ENCODE data around the gene TAS2R40. TPM values are rescaled to one million over a fixed set of nuclear protein-coding genes. Genes with fewer than 3 reads are reported as not detected.

Gene TAS2R40
- total and polyA plus RNA-seq, 10 of the 15 experiments (the other 5 are each of a cell fraction or from before 2014, with no cell fraction given): not detected

DNA sequence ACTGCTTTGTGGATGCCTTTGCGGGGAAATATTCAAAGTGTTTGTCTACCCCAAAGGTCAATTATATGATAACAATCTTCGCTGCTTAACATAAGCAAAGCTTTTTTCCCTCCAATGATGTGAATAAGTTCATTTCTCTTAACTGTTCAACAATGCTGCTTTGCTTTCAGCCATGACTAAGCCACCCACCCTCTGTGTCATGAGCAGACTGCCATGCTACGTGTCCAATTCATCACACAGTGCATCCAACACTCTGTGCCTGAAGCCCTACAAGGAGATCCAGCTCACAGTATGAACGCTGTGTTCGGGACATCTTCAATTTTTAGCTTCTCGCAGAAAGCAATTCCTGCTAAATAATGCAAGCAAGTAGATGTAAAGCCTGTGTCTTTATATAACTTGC is 5.7 kb upstream of the TAS2R40 start:
- H3K4me2 ChIP-seq (ENCODE audit: control insufficient read depth, insufficient read depth): no peak overlapping the region
- no peak overlapping the region for H3K27ac ChIP-seq (ENCODE audit: control insufficient read depth, insufficient read depth)
- RAD21 ChIA-PET (ENCODE audit: unreplicated experiment): interaction anchor here (1.0 to 2.7 kb wide), 6 partner anchors 200 to 398 kb away, joined by 3 to 83 read pairs (median 24); no protein-coding TSS in a partner anchor
- no peaks in the 10 kb centered on the region for H3K79me2 ChIP-seq (ENCODE audit: control insufficient read depth, insufficient read depth, low read length)
- in situ Hi-C loops (cut with MboI): loop anchor here (5.0 to 10.0 kb wide), 3 partner anchors 209 to 581 kb away; no protein-coding TSS in a partner anchor
- WGBS (ENCODE audit: insufficient coverage, insufficient replicate concordance, low lambda C conversion rate, missing lambda C conversion rate): 44% methylated on average over 6 of the region's 6 CpGs
- FAIRE-seq: no peak
- intact Hi-C loops (cut with micrococcal nuclease; ENCODE audit: unreplicated experiment): loop anchor here (5.0 to 10.0 kb wide), 2 partner anchors 584 to 611 kb away; no protein-coding TSS in a partner anchor
- no peak overlapping the region for H2AFZ ChIP-seq (ENCODE audit: control insufficient read depth, low read depth, low read length)
- no TSS peak for BruUV-seq (replicated peaks)
- POLR2A ChIA-PET: interaction anchor here (0.5 kb wide), 1 partner anchor 249 kb away, joined by 4 read pairs; no protein-coding TSS in a partner anchor
- H3K36me3 ChIP-seq (ENCODE audit: control insufficient read depth in 2 of 2, insufficient read depth in 2 of 2, low read length in 1 of 2): no peaks in the 10 kb centered on the region
- H3K27me3 ChIP-seq (replicated peaks in 1 of 2; ENCODE audit: control insufficient read depth in 2 of 2, insufficient read depth in 2 of 2, low read length in 1 of 2): no peaks in the 10 kb centered on the region; a peak in 2 of 4 replicates
- no peaks in the 10 kb centered on the region for H3K4me1 ChIP-seq (ENCODE audit: control insufficient read depth, insufficient read depth, low read length)
- CTCF ChIA-PET: interaction anchor here (1.0 to 11.5 kb wide), 11 partner anchors 10 to 503 kb away, joined by 3 to 434 read pairs (median 9); no protein-coding TSS in a partner anchor
- no peaks in the 10 kb centered on the region for H4K20me1 ChIP-seq (ENCODE audit: control insufficient read depth, insufficient read depth)
- ATAC-seq: no peak
- TF ChIP-seq HDAC2 (IDR thresholded peaks at IDR 0.05): no peak
- no peak for TF ChIP-seq RELA (IDR thresholded peaks at IDR 0.05; ENCODE audit: borderline replicate concordance, partially characterized antibody)
- TF ChIP-seq SIX5 (IDR thresholded peaks at IDR 0.05; ENCODE audit: low read depth, low read length, severe bottlenecking): no peak
- TF ChIP-seq FOXM1 (IDR thresholded peaks at IDR 0.05; ENCODE audit: low read depth, low read length): no peak
- no peak for TF ChIP-seq CREM (IDR thresholded peaks at IDR 0.05; ENCODE audit: low read depth)
- TF ChIP-seq, protein P1, sequence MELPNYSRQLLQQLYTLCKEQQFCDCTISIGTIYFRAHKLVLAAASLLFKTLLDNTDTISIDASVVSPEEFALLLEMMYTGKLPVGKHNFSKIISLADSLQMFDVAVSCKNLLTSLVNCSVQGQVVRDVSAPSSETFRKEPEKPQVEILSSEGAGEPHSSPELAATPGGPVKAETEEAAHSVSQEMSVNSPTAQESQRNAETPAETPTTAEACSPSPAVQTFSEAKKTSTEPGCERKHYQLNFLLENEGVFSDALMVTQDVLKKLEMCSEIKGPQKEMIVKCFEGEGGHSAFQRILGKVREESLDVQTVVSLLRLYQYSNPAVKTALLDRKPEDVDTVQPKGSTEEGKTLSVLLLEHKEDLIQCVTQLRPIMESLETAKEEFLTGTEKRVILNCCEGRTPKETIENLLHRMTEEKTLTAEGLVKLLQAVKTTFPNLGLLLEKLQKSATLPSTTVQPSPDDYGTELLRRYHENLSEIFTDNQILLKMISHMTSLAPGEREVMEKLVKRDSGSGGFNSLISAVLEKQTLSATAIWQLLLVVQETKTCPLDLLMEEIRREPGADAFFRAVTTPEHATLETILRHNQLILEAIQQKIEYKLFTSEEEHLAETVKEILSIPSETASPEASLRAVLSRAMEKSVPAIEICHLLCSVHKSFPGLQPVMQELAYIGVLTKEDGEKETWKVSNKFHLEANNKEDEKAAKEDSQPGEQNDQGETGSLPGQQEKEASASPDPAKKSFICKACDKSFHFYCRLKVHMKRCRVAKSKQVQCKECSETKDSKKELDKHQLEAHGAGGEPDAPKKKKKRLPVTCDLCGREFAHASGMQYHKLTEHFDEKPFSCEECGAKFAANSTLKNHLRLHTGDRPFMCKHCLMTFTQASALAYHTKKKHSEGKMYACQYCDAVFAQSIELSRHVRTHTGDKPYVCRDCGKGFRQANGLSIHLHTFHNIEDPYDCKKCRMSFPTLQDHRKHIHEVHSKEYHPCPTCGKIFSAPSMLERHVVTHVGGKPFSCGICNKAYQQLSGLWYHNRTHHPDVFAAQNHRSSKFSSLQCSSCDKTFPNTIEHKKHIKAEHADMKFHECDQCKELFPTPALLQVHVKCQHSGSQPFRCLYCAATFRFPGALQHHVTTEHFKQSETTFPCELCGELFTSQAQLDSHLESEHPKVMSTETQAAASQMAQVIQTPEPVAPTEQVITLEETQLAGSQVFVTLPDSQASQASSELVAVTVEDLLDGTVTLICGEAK (IDR thresholded peaks at IDR 0.05; ENCODE audit: borderline replicate concordance): no peak
- TF ChIP-seq, protein P2, sequence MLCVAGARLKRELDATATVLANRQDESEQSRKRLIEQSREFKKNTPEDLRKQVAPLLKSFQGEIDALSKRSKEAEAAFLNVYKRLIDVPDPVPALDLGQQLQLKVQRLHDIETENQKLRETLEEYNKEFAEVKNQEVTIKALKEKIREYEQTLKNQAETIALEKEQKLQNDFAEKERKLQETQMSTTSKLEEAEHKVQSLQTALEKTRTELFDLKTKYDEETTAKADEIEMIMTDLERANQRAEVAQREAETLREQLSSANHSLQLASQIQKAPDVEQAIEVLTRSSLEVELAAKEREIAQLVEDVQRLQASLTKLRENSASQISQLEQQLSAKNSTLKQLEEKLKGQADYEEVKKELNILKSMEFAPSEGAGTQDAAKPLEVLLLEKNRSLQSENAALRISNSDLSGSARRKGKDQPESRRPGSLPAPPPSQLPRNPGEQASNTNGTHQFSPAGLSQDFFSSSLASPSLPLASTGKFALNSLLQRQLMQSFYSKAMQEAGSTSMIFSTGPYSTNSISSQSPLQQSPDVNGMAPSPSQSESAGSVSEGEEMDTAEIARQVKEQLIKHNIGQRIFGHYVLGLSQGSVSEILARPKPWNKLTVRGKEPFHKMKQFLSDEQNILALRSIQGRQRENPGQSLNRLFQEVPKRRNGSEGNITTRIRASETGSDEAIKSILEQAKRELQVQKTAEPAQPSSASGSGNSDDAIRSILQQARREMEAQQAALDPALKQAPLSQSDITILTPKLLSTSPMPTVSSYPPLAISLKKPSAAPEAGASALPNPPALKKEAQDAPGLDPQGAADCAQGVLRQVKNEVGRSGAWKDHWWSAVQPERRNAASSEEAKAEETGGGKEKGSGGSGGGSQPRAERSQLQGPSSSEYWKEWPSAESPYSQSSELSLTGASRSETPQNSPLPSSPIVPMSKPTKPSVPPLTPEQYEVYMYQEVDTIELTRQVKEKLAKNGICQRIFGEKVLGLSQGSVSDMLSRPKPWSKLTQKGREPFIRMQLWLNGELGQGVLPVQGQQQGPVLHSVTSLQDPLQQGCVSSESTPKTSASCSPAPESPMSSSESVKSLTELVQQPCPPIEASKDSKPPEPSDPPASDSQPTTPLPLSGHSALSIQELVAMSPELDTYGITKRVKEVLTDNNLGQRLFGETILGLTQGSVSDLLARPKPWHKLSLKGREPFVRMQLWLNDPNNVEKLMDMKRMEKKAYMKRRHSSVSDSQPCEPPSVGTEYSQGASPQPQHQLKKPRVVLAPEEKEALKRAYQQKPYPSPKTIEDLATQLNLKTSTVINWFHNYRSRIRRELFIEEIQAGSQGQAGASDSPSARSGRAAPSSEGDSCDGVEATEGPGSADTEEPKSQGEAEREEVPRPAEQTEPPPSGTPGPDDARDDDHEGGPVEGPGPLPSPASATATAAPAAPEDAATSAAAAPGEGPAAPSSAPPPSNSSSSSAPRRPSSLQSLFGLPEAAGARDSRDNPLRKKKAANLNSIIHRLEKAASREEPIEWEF (IDR thresholded peaks at IDR 0.05; ENCODE audit: insufficient replicate concordance, low read depth, low read length): no peak
- TF ChIP-seq, protein P3, sequence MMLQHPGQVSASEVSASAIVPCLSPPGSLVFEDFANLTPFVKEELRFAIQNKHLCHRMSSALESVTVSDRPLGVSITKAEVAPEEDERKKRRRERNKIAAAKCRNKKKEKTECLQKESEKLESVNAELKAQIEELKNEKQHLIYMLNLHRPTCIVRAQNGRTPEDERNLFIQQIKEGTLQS (IDR thresholded peaks at IDR 0.05; ENCODE audit: borderline replicate concordance, extremely low read depth, low read depth, low read length): no peak
- no peak for TF ChIP-seq CEBPB (IDR thresholded peaks at IDR 0.05; ENCODE audit: borderline replicate concordance in 1 of 2, low read depth in 2 of 2, low read length in 2 of 2)
- TF ChIP-seq STAT3 (IDR thresholded peaks at IDR 0.05; ENCODE audit: low read depth, low read length): no peak
- TF ChIP-seq ZNF217 (IDR thresholded peaks at IDR 0.05): no peak
- TF ChIP-seq EGR1 (IDR thresholded peaks at IDR 0.05; ENCODE audit: borderline replicate concordance in 1 of 2, low read depth in 2 of 2, low read length in 2 of 2): no peak
- TF ChIP-seq ZBED1 (IDR thresholded peaks at IDR 0.05; ENCODE audit: borderline replicate concordance): no peak
- no peak for TF ChIP-seq GABPA (IDR thresholded peaks at IDR 0.05; ENCODE audit: low read depth)
- SMC1A ChIA-PET (ENCODE audit: uncharacterized antibody, unreplicated experiment): interaction anchor here (0.6 to 6.5 kb wide), 9 partner anchors 10 to 587 kb away, joined by 3 to 191 read pairs (median 9); partner anchors contain the start of gene GSTK1
- no peaks in the 10 kb centered on the region for H3K9me3 ChIP-seq (replicated peaks; ENCODE audit: control insufficient read depth, insufficient read depth, low read length)
- no peak for DNase-seq (ENCODE audit: low read depth, low spot score)
- H3K9ac ChIP-seq (ENCODE audit: control insufficient read depth, insufficient read depth, low read length): no peak overlapping the region
- H3K4me3 ChIP-seq: no peak overlapping the region
